ENCODE measurements around the gene KLF16.

Gene KLF16

DNA sequence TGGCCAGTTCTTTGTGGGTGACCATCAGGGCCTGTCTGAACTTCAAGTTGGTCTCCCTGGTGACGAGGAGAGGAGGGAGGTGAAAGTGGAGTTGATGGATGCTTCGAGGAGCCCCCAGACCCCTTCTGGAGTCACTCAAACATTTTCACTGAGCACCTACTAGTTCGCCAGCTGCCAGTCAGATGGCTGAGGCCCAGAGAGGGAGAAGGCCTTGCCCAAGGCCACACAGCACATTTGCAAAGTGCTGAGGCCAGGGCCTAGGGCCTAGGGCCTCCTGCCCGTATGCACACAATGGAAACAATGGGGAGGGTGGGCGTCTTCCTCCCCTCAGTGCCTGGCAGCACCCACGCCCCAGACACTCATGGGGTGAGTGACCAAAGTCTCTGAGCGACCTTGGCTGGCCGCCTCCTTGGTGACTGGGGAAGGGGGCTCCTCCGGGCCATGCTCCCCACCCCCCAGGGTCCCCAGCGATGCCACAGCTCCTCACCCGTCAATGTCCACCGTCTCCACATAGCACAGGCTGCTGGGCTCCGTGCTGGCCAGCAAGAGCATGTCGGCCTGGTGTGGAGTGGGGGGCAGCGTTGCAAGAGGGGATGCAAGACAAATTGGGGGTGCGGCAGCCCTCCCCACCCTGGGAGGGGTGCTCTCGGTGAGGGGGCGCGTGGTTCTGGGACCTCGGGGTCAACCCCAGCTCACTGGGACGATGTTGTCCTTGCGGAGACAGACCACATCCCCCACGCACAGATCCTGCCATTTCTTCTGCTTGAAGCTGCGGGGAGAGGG lies 57.8 kb downstream of the KLF16 start:
- no peak for DNase-seq (ENCODE audit: low read depth)
- TF ChIP-seq, protein P1, sequence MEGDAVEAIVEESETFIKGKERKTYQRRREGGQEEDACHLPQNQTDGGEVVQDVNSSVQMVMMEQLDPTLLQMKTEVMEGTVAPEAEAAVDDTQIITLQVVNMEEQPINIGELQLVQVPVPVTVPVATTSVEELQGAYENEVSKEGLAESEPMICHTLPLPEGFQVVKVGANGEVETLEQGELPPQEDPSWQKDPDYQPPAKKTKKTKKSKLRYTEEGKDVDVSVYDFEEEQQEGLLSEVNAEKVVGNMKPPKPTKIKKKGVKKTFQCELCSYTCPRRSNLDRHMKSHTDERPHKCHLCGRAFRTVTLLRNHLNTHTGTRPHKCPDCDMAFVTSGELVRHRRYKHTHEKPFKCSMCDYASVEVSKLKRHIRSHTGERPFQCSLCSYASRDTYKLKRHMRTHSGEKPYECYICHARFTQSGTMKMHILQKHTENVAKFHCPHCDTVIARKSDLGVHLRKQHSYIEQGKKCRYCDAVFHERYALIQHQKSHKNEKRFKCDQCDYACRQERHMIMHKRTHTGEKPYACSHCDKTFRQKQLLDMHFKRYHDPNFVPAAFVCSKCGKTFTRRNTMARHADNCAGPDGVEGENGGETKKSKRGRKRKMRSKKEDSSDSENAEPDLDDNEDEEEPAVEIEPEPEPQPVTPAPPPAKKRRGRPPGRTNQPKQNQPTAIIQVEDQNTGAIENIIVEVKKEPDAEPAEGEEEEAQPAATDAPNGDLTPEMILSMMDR (IDR thresholded peaks at IDR 0.05; ENCODE audit: control insufficient read depth, insufficient read depth, low read depth, low read length, missing control alignments): no peak
- H3K4me3 ChIP-seq (ENCODE audit: control insufficient read depth, low read depth, low read length): no peak overlapping the region

DNA sequence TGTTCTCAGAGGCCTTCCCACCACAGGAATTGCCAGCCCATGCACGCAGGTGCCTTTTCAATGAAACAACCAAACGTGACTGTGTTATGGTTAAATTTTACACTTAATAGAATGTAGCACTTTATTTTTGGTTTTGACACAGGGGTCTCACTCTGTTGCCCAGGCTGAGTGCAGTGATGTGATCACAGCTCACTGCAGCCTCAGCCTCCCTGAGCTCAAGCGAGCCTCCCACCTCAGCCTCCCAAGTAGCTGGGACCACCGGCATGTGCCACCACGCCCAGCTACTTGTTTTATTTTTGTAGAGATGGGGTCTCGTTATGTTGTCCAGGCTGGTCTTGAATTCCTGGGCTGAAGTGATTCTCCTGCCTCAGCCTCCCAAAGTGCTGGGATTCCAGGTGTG lies 58.5 kb downstream of the KLF16 start:
- H3K4me3 ChIP-seq (ENCODE audit: control insufficient read depth, low read depth, low read length): no peak overlapping the region
- TF ChIP-seq, protein P1 (IDR thresholded peaks at IDR 0.05; ENCODE audit: control insufficient read depth, insufficient read depth, low read depth, low read length, missing control alignments): no peak
- DNase-seq (ENCODE audit: low read depth): no peak
